H1 (cell line): ENCODE results near the gene KCNH6. TPM values are rescaled to one million over a fixed set of nuclear protein-coding genes. Genes with fewer than 3 reads are reported as not detected.

Source experiments
- CTCF ChIA-PET: fragments of 300-600 bp; sonication (Branson Sonifier 250); formaldehyde crosslinking; loops from one replicate; lab custom pipeline; 2021; ENCODE audit not compliant: partially characterized antibody; lab: Charles Lee
- POLR2A ChIA-PET: fragments of 300-600 bp; sonication (Branson Sonifier 250); formaldehyde crosslinking; loops from one replicate; lab custom pipeline; 2021; ENCODE audit warnings: inconsistent platforms; ENCODE audit not compliant: partially characterized antibody; lab: Charles Lee
- DNase-seq, 2 experiments: peaks; one replicate each; pipeline versions ENCODE4 v3.0.0 to v3.0.0-alpha.2; 2010 to 2022; ENCODE audit warnings: low spot score in 2 of 2, low read depth in 1 of 2, mixed read lengths in 1 of 2
- FAIRE-seq: peaks from 2 replicates; lab custom pipeline; 2011; peaks lifted over from hg19 to GRCh38; lab: Jason Lieb, UNC
- H2AFZ ChIP-seq: 2 replicates; pipeline ENCODE4 v1.8.1; 2012; ENCODE audit warnings: low read length, inconsistent platforms
- H2AK5ac ChIP-seq: 2 replicates; pipeline ENCODE4 v1.6.1; 2013; ENCODE audit warnings: low read depth, low read length
- H2BK120ac ChIP-seq: replicated peaks from 2 replicates; pipeline ENCODE3; 2013; ENCODE audit warnings: low read depth, low read length, inconsistent platforms
- H2BK12ac ChIP-seq: 2 replicates; pipeline ENCODE4 v1.6.1; 2013; ENCODE audit warnings: low read depth, low read length
- H2BK15ac ChIP-seq: 2 replicates; pipeline ENCODE4 v1.6.1; 2013; ENCODE audit warnings: low read length
- H2BK20ac ChIP-seq: 2 replicates; pipeline ENCODE4 v1.6.1; 2013; ENCODE audit warnings: low read length
- H2BK5ac ChIP-seq: 2 replicates; pipeline ENCODE4 v1.6.1; 2013; ENCODE audit warnings: low read depth, low read length
- H3K14ac ChIP-seq: 2 replicates; pipeline ENCODE4 v1.6.1; 2013; ENCODE audit warnings: inconsistent platforms; ENCODE audit not compliant: insufficient read length
- H3K18ac ChIP-seq: 2 replicates; pipeline ENCODE4 v1.6.1; 2013; ENCODE audit warnings: low read length; ENCODE audit errors: extremely low read depth
- H3K23ac ChIP-seq: 2 replicates; pipeline ENCODE4 v1.6.1; 2013; ENCODE audit warnings: inconsistent platforms; ENCODE audit not compliant: insufficient read length
- H3K23me2 ChIP-seq: 2 replicates; pipeline ENCODE4 v1.6.1; 2013; ENCODE audit warnings: low read depth, low read length
- H3K27ac ChIP-seq: 2 replicates; pipeline ENCODE4 v1.6.1; 2011; ENCODE audit warnings: low read depth, low read length, inconsistent platforms
- H3K27me3 ChIP-seq, 4 experiments: replicated peaks in 1 of 4; 1 replicate in 1 of 4; 2 replicates in 3 of 4; pipeline versions ENCODE4 v1.6.1 to v1.8.1; 2011 to 2013; ENCODE audit warnings: low read length in 3 of 4, mild to moderate bottlenecking in 3 of 4, inconsistent platforms in 2 of 4, mixed read lengths in 2 of 4, moderate library complexity in 1 of 4; ENCODE audit not compliant: control insufficient read depth in 3 of 4, insufficient read depth in 3 of 4; ENCODE audit errors: extremely low read depth in 1 of 4
- H3K36me3 ChIP-seq, 4 experiments: 2 replicates each; pipeline versions ENCODE4 v1.6.1 to v1.8.1; 2011 to 2013; ENCODE audit warnings: mild to moderate bottlenecking in 4 of 4, low read length in 3 of 4, moderate library complexity in 2 of 4, control low read depth in 1 of 4, inconsistent platforms in 1 of 4; ENCODE audit not compliant: insufficient read depth in 4 of 4, control insufficient read depth in 2 of 4
- H3K4ac ChIP-seq: replicated peaks from 2 replicates; pipeline ENCODE3; 2013; ENCODE audit warnings: low read length, low read depth, mixed read lengths, inconsistent platforms; ENCODE audit not compliant: insufficient read length
- H3K4me1 ChIP-seq, 4 experiments: replicated peaks in 1 of 4; 1 replicate in 1 of 4; 2 replicates in 3 of 4; pipeline versions ENCODE4 v1.6.1 to v1.8.1; 2011 to 2013; ENCODE audit warnings: low read length in 3 of 4, inconsistent platforms in 2 of 4, mixed read lengths in 1 of 4; ENCODE audit not compliant: insufficient read depth in 4 of 4, control insufficient read depth in 3 of 4
- H3K4me2 ChIP-seq, 2 experiments: 2 replicates each; pipeline versions ENCODE4 v1.6.1 to v1.8.1; 2011 to 2013; ENCODE audit warnings: low read depth in 2 of 2, low read length in 2 of 2, control low read depth in 1 of 2, inconsistent platforms in 1 of 2, mild to moderate bottlenecking in 1 of 2; ENCODE audit not compliant: insufficient read depth in 1 of 2
- H3K4me3 ChIP-seq, 4 experiments: fragments of 200-600, 300-600 bp in 1 of 4; sonication (generic), shearing (Covaris generic), sonication (Bioruptor Twin) in 1 of 4; 2 replicates each; pipeline versions ENCODE4 v1.5.1 to v1.8.1; 2011 to 2016; ENCODE audit warnings: low read length in 4 of 4, low read depth in 3 of 4, control low read depth in 2 of 4, inconsistent platforms in 2 of 4, mild to moderate bottlenecking in 2 of 4, mixed read lengths in 1 of 4, moderate library complexity in 1 of 4; ENCODE audit not compliant: insufficient read depth in 2 of 4; ENCODE audit errors: extremely low read depth in 1 of 4
- H3K56ac ChIP-seq: replicated peaks from 2 replicates; pipeline ENCODE3; 2013; ENCODE audit warnings: low read depth, mild to moderate bottlenecking, mixed read lengths, low read length, inconsistent platforms; ENCODE audit not compliant: insufficient read length
- H3K79me1 ChIP-seq: 2 replicates; pipeline ENCODE4 v1.6.1; 2013; ENCODE audit warnings: low read depth, low read length, control low read depth
- H3K79me2 ChIP-seq, 2 experiments: 2 replicates each; pipeline versions ENCODE4 v1.6.1 to v1.8.1; 2012 to 2013; ENCODE audit warnings: low read length in 2 of 2, mild to moderate bottlenecking in 2 of 2, inconsistent platforms in 1 of 2; ENCODE audit not compliant: insufficient read depth in 2 of 2, control insufficient read depth in 1 of 2
- H3K9ac ChIP-seq, 4 experiments: replicated peaks in 1 of 4; 1 replicate in 1 of 4; 2 replicates in 3 of 4; pipeline versions ENCODE4 v1.6.1 to v1.8.1; 2011 to 2013; ENCODE audit warnings: low read depth in 3 of 4, low read length in 3 of 4, control low read depth in 2 of 4, mild to moderate bottlenecking in 2 of 4, moderate library complexity in 2 of 4, inconsistent platforms in 1 of 4; ENCODE audit errors: extremely low read depth in 1 of 4
- H3K9me3 ChIP-seq, 2 experiments: 2 replicates each; pipeline versions ENCODE4 v1.6.1 to v1.8.1; 2012 to 2013; ENCODE audit warnings: mild to moderate bottlenecking in 2 of 2, moderate library complexity in 2 of 2, control low read depth in 1 of 2, inconsistent platforms in 1 of 2, low read depth in 1 of 2, low read length in 1 of 2, mixed read lengths in 1 of 2; ENCODE audit not compliant: insufficient read depth in 2 of 2
- H4K20me1 ChIP-seq, 2 experiments: replicated peaks in 1 of 2; 2 replicates each; pipeline versions ENCODE3 to v1.8.1; 2011 to 2013; ENCODE audit warnings: inconsistent platforms in 2 of 2, low read length in 2 of 2, mild to moderate bottlenecking in 1 of 2; ENCODE audit not compliant: insufficient read depth in 2 of 2, control insufficient read depth in 1 of 2
- H4K5ac ChIP-seq: 2 replicates; pipeline ENCODE4 v1.6.1; 2013; ENCODE audit warnings: low read length, low read depth, mixed read lengths, inconsistent platforms; ENCODE audit not compliant: insufficient read length
- H4K8ac ChIP-seq: 2 replicates; pipeline ENCODE4 v1.8.0; 2013; ENCODE audit warnings: mild to moderate bottlenecking, moderate library complexity, low read length, inconsistent platforms; ENCODE audit not compliant: insufficient read depth; ENCODE audit errors: extremely low read depth
- H4K91ac ChIP-seq: replicated peaks from 2 replicates; pipeline ENCODE3; 2013; ENCODE audit warnings: low read length, mixed read lengths, inconsistent platforms; ENCODE audit not compliant: insufficient read length
- E2F6 ChIP-seq: IDR thresholded peaks from 2 replicates; pipeline ENCODE4 v1.6.1; 2012; ENCODE audit warnings: inconsistent platforms
- GABPA ChIP-seq: IDR thresholded peaks from 2 replicates; pipeline ENCODE4 v1.6.1; 2011; ENCODE audit warnings: mild to moderate bottlenecking, low read length, moderate library complexity, borderline replicate concordance; ENCODE audit not compliant: insufficient read depth
- NRF1 ChIP-seq: IDR thresholded peaks from 2 replicates; pipeline ENCODE4 v1.6.1; 2011; ENCODE audit warnings: mild to moderate bottlenecking, low read depth, low read length, improper control_type of control experiment
- POLR2AphosphoS5 ChIP-seq: IDR thresholded peaks from 2 replicates; pipeline ENCODE4 v1.6.1; 2011; ENCODE audit warnings: low read depth, low read length
- TCF12 ChIP-seq: IDR thresholded peaks from 2 replicates; pipeline ENCODE4 v1.6.1; 2011; ENCODE audit warnings: low read depth, mild to moderate bottlenecking, low read length
- YY1 ChIP-seq: IDR thresholded peaks from 2 replicates; pipeline ENCODE4 v1.6.1; 2011; ENCODE audit warnings: low read depth, mild to moderate bottlenecking, low read length
- WGBS, 2 experiments: shearing (Covaris generic) in 1 of 2; methylation state at CpG; one replicate each; pipeline versions ENCODE4 v1.1.6 to v1.1.7; 2013 to 2015; ENCODE audit warnings: low lambda C conversion rate in 2 of 2, mixed read lengths in 2 of 2, inconsistent platforms in 1 of 2, low coverage in 1 of 2, missing lambda C conversion rate in 1 of 2; ENCODE audit not compliant: insufficient replicate concordance in 2 of 2, insufficient coverage in 1 of 2, insufficient read length in 1 of 2; ENCODE audit errors: extremely low coverage in 1 of 2, missing lambda C conversion rate in 1 of 2; 5-methylcytosine and 5-hydroxymethylcytosine counted together
- polyA plus RNA-seq, 7 experiments: library from polyadenylated mRNA; depleted of rRNA in 3 of 7; stranded (reverse) in 5 of 7; unstranded in 2 of 7; fragments of >200 nt in 5 of 7; fragments of 200-250 nt in 2 of 7; gene quantifications; 1 replicate in 5 of 7; 2 replicates in 1 of 7; 4 replicates in 1 of 7; pipeline versions ENCODE4 v1.2.1 to v1.2.3, GENCODE V29; 2011 to 2013; ENCODE audit warnings: missing spikeins in 2 of 7, mixed read lengths in 2 of 7
- total RNA-seq: library from RNA; stranded (reverse); fragmentation: NEBNext Ultra II Directional; extraction: Animal tissue kit (Norgen Biotek cat#: 25700); gene quantifications from 2 replicates; pipeline ENCODE4 v1.2.1, GENCODE V29; 2021

The KCNH6 gene
- total and polyA plus RNA-seq, 2 of the 8 experiments (the other 6 are each of a cell fraction or from before 2014, with no cell fraction given), result 1.8 to 3.6 TPM

GRCh38 chr17:63524051-63524450 lies 893 bp downstream of the KCNH6 start:
- no peak overlapping the region for H3K18ac ChIP-seq
- ChIA-PET CTCF (interaction anchor here (0.9 to 2.0 kb wide), 6 partner anchors 11 to 98 kb away, joined by 3 to 7 read pairs (median 6); no protein-coding TSS in a partner anchor), POLR2A (no interaction called here)
- DNase-seq (no peak), FAIRE-seq (no peak)
- no peaks in the 10 kb centered on the region for H4K20me1 ChIP-seq
- peaks cover 2 to 8% (median 6%) of the 10 kb centered on the region in 4 experiments; a peak in 6 of 7 replicates for H3K4me1 ChIP-seq
- no peak overlapping the region for H4K5ac ChIP-seq
- no peak overlapping the region for H3K9ac ChIP-seq
- no peak overlapping the region for H4K8ac ChIP-seq
- H2BK12ac ChIP-seq, result no peak overlapping the region
- H3K4ac ChIP-seq, result no peak overlapping the region
- no peak overlapping the region for H3K27ac ChIP-seq
- no peak overlapping the region for H2BK5ac ChIP-seq
- WGBS, 2 experiments, result 87% methylated on average over 13 of the region's 14 CpGs; no CpG with 5 or more reads in 1 of the 2 experiments
- peak overlapping the region in 1 of 2 experiments; percentile 86; a peak in 2 of 4 replicates for H3K4me2 ChIP-seq
- no peaks in the 10 kb centered on the region for H3K36me3 ChIP-seq
- H3K79me1 ChIP-seq, result no peaks in the 10 kb centered on the region
- no peak overlapping the region for H2BK120ac ChIP-seq
- TF ChIP-seq GABPA (no peak), E2F6 (no peak), NRF1 (no peak), TCF12 (no peak), YY1 (no peak), POLR2AphosphoS5 (no peak)
- H3K9me3 ChIP-seq, result no peaks in the 10 kb centered on the region
- H3K4me3 ChIP-seq, result no peak overlapping the region
- H3K56ac ChIP-seq, result no peak overlapping the region
- H3K27me3 ChIP-seq, result peaks cover 0 to 10% (median 5%) of the 10 kb centered on the region in 4 experiments; a peak in 5 of 7 replicates
- no peak overlapping the region for H4K91ac ChIP-seq
- no peak overlapping the region for H3K14ac ChIP-seq
- H3K23me2 ChIP-seq, result peaks cover 7% of the 10 kb centered on the region; the same call in 1 of the 2 replicates
- H3K79me2 ChIP-seq, result no peaks in the 10 kb centered on the region
- H2AFZ ChIP-seq, result no peak overlapping the region
- no peak overlapping the region for H2BK20ac ChIP-seq
- H2AK5ac ChIP-seq, result no peak overlapping the region
- 0 out of 2 replicates have a peak overlapping the region, but pooled peaks have one; percentile 81 for H2BK15ac ChIP-seq
- H3K23ac ChIP-seq, result no peak overlapping the region
